ENCODE measurements around the gene HYOU1.
"Not testable (repeated sequence)": the region's sequence is repeated elsewhere in the genome, so short reads cannot be mapped to it uniquely, and the experiment has no call there.

The HYOU1 gene

GRCh38 chr11:119087123-119087522 lies 30.1 kb upstream of the HYOU1 start:
- no peak for DNase-seq

- DNase-seq, result no peak
These were observed 28.4 kb upstream of the HYOU1 start for GRCh38 chr11:119085437-119085847.

GRCh38 chr11:119084663-119085436 lies 27.8 kb upstream of the HYOU1 start, which contains the start of gene HMBS:
TSS of gene HMBS (plus strand) at chr11:119084881. CDS start at chr11:119085034, 153 bp downstream.
- DNase-seq, result peak; percentile 95

GRCh38 chr11:119081682-119082260 lies 24.8 kb upstream of the HYOU1 start:
- DNase-seq, result no peak

GRCh38 chr11:119078675-119079420 lies 21.8 kb upstream of the HYOU1 start:
- DNase-seq, result no peak

GRCh38 chr11:119077839-119078238 lies 20.8 kb upstream of the HYOU1 start:
- DNase-seq, result no peak

GRCh38 chr11:119067371-119068222 lies 10.6 kb upstream of the HYOU1 start, which contains the start of gene VPS11:
TSS of gene VPS11 (plus strand) at chr11:119067818. CDS start at chr11:119067824, 6 bp downstream.
- DNase-seq, result peak; percentile 99

GRCh38 chr11:119065369-119065768 lies 8.4 kb upstream of the HYOU1 start:
- peak; percentile 65 for DNase-seq

GRCh38 chr11:119062779-119063178 lies 5.8 kb upstream of the HYOU1 start:
- DNase-seq, result no peak

GRCh38 chr11:119061256-119061655 lies 4.3 kb upstream of the HYOU1 start:
- DNase-seq, result no peak

- not testable (repeated sequence) for DNase-seq
These were observed 2.1 kb upstream of the HYOU1 start for GRCh38 chr11:119059128-119059527.

- peak; percentile 39 for DNase-seq
These were observed 495 bp downstream of the HYOU1 start for GRCh38 chr11:119056421-119056999.

GRCh38 chr11:119055901-119056300 lies 1.1 kb downstream of the HYOU1 start:
- DNase-seq, result peak; percentile 45

- no peak for DNase-seq
These were observed 2.6 kb downstream of the HYOU1 start for GRCh38 chr11:119054418-119054817.

- no peak for DNase-seq
These were observed 4.7 kb downstream of the HYOU1 start for GRCh38 chr11:119052163-119052814.

- DNase-seq, result peak; percentile 31
These were observed 5.4 kb downstream of the HYOU1 start for GRCh38 chr11:119051440-119052162.

GRCh38 chr11:119049081-119049480 lies 7.9 kb downstream of the HYOU1 start:
- DNase-seq, result no peak

- DNase-seq, result no peak
These were observed 8.4 kb downstream of the HYOU1 start for GRCh38 chr11:119048644-119049043.

GRCh38 chr11:119047205-119047604 lies 9.8 kb downstream of the HYOU1 start:
- peak; percentile 34 for DNase-seq

- no peak for DNase-seq
These were observed 10.5 kb downstream of the HYOU1 start for GRCh38 chr11:119046489-119046888.

GRCh38 chr11:119044708-119045107 lies 12.3 kb downstream of the HYOU1 start:
- DNase-seq, result no peak
